Astrocyte (in vitro differentiated cells and primary cell): Measurements from ENCODE around the gene PPP2R5C. TPM values are rescaled to one million over a fixed set of nuclear protein-coding genes. Genes with fewer than 3 reads are reported as not detected.
A peak's percentile ranks its signal among the peaks of the same experiment; 100 is the strongest.

Experiments
- DNase-seq: peaks from one replicate; pipeline ENCODE4 v3.0.0-alpha.2; 2010; ENCODE audit warnings: low read depth
- FAIRE-seq: peaks from 2 replicates; lab custom pipeline; 2011; peaks lifted over from hg19 to GRCh38; lab: Jason Lieb, UNC
- H2AFZ ChIP-seq: 2 replicates; pipeline ENCODE4 v1.6.0; 2012; ENCODE audit warnings: low read depth, low read length, inconsistent platforms
- H3K27ac ChIP-seq: 2 replicates; pipeline ENCODE4 v1.5.1; 2011; ENCODE audit warnings: low read depth, low read length, inconsistent platforms
- H3K27me3 ChIP-seq: 2 replicates; pipeline ENCODE4 v1.6.0; 2011; ENCODE audit warnings: low read length, inconsistent platforms; ENCODE audit not compliant: insufficient read depth
- H3K36me3 ChIP-seq: 2 replicates; pipeline ENCODE4 v1.5.1; 2011; ENCODE audit warnings: low read length, inconsistent platforms; ENCODE audit not compliant: insufficient read depth
- H3K4me1 ChIP-seq: 2 replicates; pipeline ENCODE4 v1.5.1; 2011; ENCODE audit warnings: low read length, inconsistent platforms; ENCODE audit not compliant: insufficient read depth
- H3K4me2 ChIP-seq: 2 replicates; pipeline ENCODE4 v1.6.0; 2012; ENCODE audit warnings: low read length, inconsistent platforms
- H3K4me3 ChIP-seq: 2 replicates; pipeline ENCODE4 v1.5.1; 2011; ENCODE audit warnings: low read depth, mild to moderate bottlenecking, low read length, inconsistent platforms; ENCODE audit not compliant: insufficient read depth
- H3K79me2 ChIP-seq: 2 replicates; pipeline ENCODE4 v1.6.0; 2012; ENCODE audit warnings: mild to moderate bottlenecking, low read length, inconsistent platforms; ENCODE audit not compliant: insufficient read depth
- H3K9ac ChIP-seq: 2 replicates; pipeline ENCODE4 v1.6.0; 2012; ENCODE audit warnings: mild to moderate bottlenecking, low read length, inconsistent platforms
- H3K9me3 ChIP-seq: 2 replicates; pipeline ENCODE4 v1.5.1; 2012; ENCODE audit warnings: low read depth, mild to moderate bottlenecking, low read length, inconsistent platforms; ENCODE audit not compliant: insufficient read depth
- H4K20me1 ChIP-seq: 2 replicates; pipeline ENCODE4 v1.6.0; 2012; ENCODE audit warnings: low read length, inconsistent platforms; ENCODE audit not compliant: insufficient read depth
- H3K27ac Mint-ChIP-seq: one replicate; pipeline ENCODE4 v1.8.0; 2021; ENCODE audit warnings: mild to moderate bottlenecking, mixed read lengths; ENCODE audit not compliant: unreplicated experiment
- H3K27me3 Mint-ChIP-seq: one replicate; pipeline ENCODE4 v1.8.0; 2021; ENCODE audit warnings: low read depth, mixed read lengths; ENCODE audit not compliant: unreplicated experiment
- H3K36me3 Mint-ChIP-seq: one replicate; pipeline ENCODE4 v1.8.0; 2021; ENCODE audit warnings: low read depth, mixed read lengths; ENCODE audit not compliant: unreplicated experiment
- H3K4me1 Mint-ChIP-seq: one replicate; pipeline ENCODE4 v1.8.0; 2021; ENCODE audit warnings: low read depth, mixed read lengths; ENCODE audit not compliant: unreplicated experiment
- H3K4me3 Mint-ChIP-seq: one replicate; pipeline ENCODE4 v1.8.0; 2021; ENCODE audit warnings: mild to moderate bottlenecking, moderate library complexity, mixed read lengths; ENCODE audit not compliant: unreplicated experiment
- H3K9me3 Mint-ChIP-seq: one replicate; pipeline ENCODE4 v1.8.0; 2021; ENCODE audit warnings: mild to moderate bottlenecking, mixed read lengths; ENCODE audit not compliant: unreplicated experiment
- EZH2 ChIP-seq: IDR thresholded peaks from 2 replicates; pipeline ENCODE4 v1.6.1; 2012; ENCODE audit warnings: mild to moderate bottlenecking, low read length, inconsistent platforms; ENCODE audit not compliant: insufficient read depth
- total RNA-seq: library from RNA; stranded (reverse); gene quantifications from 2 replicates; pipeline ENCODE4 v1.2.1, GENCODE V29; 2021
- TF ChIP-seq, protein P1 (sequence below): IDR thresholded peaks from 2 replicates; pipeline ENCODE4 v1.5.1; 2011; ENCODE audit warnings: low read depth, mild to moderate bottlenecking, inconsistent platforms, low read length, moderate library complexity; ENCODE audit not compliant: insufficient read depth

The PPP2R5C gene
- total RNA-seq, 1 donor from 2014 or later, result 102 TPM

DNA sequence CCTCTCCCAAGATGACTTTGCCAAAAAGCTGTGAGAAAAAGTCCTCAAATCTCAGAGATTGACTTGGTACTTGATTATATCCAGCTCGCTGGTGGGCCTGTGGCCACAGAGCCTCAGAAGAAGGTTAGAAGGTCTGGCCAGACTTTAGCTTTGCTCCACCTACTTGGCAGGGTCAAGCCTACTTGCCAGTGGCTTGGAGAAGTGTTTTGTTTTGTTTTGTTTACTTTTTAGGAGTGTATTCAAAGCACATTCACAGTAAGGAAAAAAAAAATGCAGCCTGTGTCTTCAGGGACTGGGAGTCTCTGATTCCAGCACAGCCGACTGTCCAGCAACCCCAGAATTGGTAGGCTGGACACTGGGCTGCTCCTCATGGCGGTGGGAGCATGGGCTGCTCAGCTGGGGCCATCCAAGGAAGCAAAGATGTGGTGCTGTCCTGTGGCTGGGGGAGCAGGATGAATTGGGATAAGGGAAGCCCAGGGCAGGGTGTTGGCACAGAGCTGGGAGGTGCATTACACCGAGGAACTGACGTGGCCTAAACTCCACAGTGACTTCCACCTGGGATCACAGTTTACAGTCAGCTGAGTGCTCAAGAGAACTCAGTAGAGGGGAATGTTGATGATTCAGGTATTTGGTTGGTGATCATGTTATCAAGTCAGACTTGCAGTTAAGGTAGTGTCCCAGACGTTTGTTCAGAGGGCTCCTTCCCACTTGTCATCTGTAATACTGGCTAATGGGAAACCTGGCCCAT is 73.5 kb downstream of the PPP2R5C start:
- DNase-seq (peak; percentile 50), FAIRE-seq (no peak)
- Histone ChIP-seq H4K20me1 (peaks cover 87% of the 10 kb centered on the region), H3K4me2 (no peak overlapping the region), H3K9me3 (no peaks in the 10 kb centered on the region), H3K4me1 (peaks cover 18% of the 10 kb centered on the region), H3K27ac (no peak overlapping the region), H3K4me3 (no peak overlapping the region), H3K36me3 (no peaks in the 10 kb centered on the region), H3K27me3 (no peaks in the 10 kb centered on the region), H3K9ac (no peak overlapping the region), H3K79me2 (peaks cover 92% of the 10 kb centered on the region), H2AFZ (no peak overlapping the region)
- Mint-ChIP-seq H3K4me1 (peaks cover 24% of the 10 kb centered on the region), H3K36me3 (peaks cover 11% of the 10 kb centered on the region), H3K27me3 (no peaks in the 10 kb centered on the region), H3K27ac (no peak overlapping the region), H3K4me3 (no peak overlapping the region), H3K9me3 (no peaks in the 10 kb centered on the region)
- TF ChIP-seq, protein P1, sequence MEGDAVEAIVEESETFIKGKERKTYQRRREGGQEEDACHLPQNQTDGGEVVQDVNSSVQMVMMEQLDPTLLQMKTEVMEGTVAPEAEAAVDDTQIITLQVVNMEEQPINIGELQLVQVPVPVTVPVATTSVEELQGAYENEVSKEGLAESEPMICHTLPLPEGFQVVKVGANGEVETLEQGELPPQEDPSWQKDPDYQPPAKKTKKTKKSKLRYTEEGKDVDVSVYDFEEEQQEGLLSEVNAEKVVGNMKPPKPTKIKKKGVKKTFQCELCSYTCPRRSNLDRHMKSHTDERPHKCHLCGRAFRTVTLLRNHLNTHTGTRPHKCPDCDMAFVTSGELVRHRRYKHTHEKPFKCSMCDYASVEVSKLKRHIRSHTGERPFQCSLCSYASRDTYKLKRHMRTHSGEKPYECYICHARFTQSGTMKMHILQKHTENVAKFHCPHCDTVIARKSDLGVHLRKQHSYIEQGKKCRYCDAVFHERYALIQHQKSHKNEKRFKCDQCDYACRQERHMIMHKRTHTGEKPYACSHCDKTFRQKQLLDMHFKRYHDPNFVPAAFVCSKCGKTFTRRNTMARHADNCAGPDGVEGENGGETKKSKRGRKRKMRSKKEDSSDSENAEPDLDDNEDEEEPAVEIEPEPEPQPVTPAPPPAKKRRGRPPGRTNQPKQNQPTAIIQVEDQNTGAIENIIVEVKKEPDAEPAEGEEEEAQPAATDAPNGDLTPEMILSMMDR, result no peak

DNA sequence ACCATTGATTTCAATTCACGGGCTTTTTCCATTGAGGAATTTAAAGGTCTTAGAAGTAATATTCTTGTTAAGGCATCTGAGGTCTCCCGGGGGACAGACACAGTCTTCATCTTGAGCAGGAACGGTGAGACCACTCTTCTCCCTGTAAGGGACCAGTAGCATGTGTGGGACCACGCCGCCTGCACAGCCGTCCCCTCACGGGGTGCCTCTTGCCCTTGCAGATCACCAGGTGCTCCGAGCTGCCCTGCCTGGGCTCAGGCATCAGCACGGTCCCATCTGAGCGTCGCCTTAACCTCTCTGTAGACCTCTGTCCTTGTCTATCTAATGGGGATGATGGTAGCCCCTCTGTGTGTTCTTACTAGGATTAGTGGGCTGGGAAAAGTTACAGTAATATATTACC is 74.1 kb downstream of the PPP2R5C start:
- H3K27ac Mint-ChIP-seq, result no peak overlapping the region
- peaks cover 90% of the 10 kb centered on the region for H3K79me2 ChIP-seq
- H3K4me3 Mint-ChIP-seq, result no peak overlapping the region
- H3K36me3 ChIP-seq, result no peaks in the 10 kb centered on the region
- no peak overlapping the region for H3K4me3 ChIP-seq
- H3K9me3 Mint-ChIP-seq, result no peaks in the 10 kb centered on the region
- H3K9me3 ChIP-seq, result no peaks in the 10 kb centered on the region
- H3K27me3 ChIP-seq, result no peaks in the 10 kb centered on the region
- no peak overlapping the region for H3K27ac ChIP-seq
- no peak for DNase-seq
- H3K36me3 Mint-ChIP-seq, result peaks cover 11% of the 10 kb centered on the region
- no peak overlapping the region for H3K4me2 ChIP-seq
- no peak for FAIRE-seq
- H2AFZ ChIP-seq, result no peak overlapping the region
- peaks cover 18% of the 10 kb centered on the region for H3K4me1 ChIP-seq
- no peak overlapping the region for H3K9ac ChIP-seq
- peaks cover 86% of the 10 kb centered on the region for H4K20me1 ChIP-seq
- H3K27me3 Mint-ChIP-seq, result no peaks in the 10 kb centered on the region
- TF ChIP-seq, protein P1, result no peak
- TF ChIP-seq EZH2, result no peak
- peaks cover 24% of the 10 kb centered on the region for H3K4me1 Mint-ChIP-seq

DNA sequence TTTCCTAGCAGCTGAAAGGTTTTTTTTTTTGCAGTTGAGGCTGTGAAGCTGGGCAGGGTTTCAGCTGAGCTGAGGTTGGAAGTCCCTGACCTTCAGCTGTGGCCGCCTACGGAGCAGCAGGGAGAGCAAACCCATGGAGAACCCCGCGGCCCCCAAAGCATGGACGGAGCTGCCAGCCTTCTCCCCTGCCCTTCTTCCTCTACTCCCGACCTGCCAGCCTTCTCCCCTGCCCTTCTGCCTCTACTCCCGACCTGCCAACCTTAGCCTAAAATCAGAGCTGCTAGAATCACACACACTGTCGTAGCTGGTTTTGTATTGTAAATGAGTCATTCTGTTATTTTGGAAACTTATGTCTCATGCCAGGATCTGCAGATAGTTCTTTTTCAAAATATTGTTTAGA is 74.6 kb downstream of the PPP2R5C start:
- Histone ChIP-seq H2AFZ (no peak overlapping the region), H3K27me3 (no peaks in the 10 kb centered on the region), H3K4me1 (peaks cover 18% of the 10 kb centered on the region), H3K9ac (no peak overlapping the region), H3K27ac (no peak overlapping the region), H3K36me3 (no peaks in the 10 kb centered on the region), H3K9me3 (no peaks in the 10 kb centered on the region), H4K20me1 (peaks cover 86% of the 10 kb centered on the region), H3K4me3 (no peak overlapping the region), H3K79me2 (peaks cover 90% of the 10 kb centered on the region), H3K4me2 (peak overlapping the region; percentile 57)
- Mint-ChIP-seq H3K4me1 (peaks cover 24% of the 10 kb centered on the region), H3K27ac (no peak overlapping the region), H3K36me3 (peaks cover 11% of the 10 kb centered on the region), H3K4me3 (no peak overlapping the region), H3K27me3 (no peaks in the 10 kb centered on the region), H3K9me3 (no peaks in the 10 kb centered on the region)
- FAIRE-seq (peak; percentile 13), DNase-seq (no peak)
- TF ChIP-seq, protein P1, result no peak
- TF ChIP-seq EZH2, result no peak
